OCI-LY7 (cell line): Measurements from ENCODE around the gene COL4A2.

Experiments used
- EZH2phosphoT487 ChIP-seq: fragments of 200-600 bp; sonication (generic); IDR thresholded peaks from 2 replicates; pipeline ENCODE4 v1.6.1; 2018; ENCODE audit warnings: low read depth, borderline replicate concordance, mild to moderate bottlenecking, mixed run types, antibody characterized with exemption, low read length, moderate library complexity, mixed read lengths
- TF ChIP-seq, protein P1 (sequence below): fragments of 200-600 bp; sonication (generic); conservative IDR thresholded peaks from 2 replicates; pipeline ENCODE4 v1.5.1; 2014; ENCODE audit warnings: mild to moderate bottlenecking, antibody characterized with exemption, low read length, moderate library complexity, mixed read lengths

GRCh38 chr13:110497003-110497402, 189.9 kb downstream of the COL4A2 start:
- TF ChIP-seq, protein P1, sequence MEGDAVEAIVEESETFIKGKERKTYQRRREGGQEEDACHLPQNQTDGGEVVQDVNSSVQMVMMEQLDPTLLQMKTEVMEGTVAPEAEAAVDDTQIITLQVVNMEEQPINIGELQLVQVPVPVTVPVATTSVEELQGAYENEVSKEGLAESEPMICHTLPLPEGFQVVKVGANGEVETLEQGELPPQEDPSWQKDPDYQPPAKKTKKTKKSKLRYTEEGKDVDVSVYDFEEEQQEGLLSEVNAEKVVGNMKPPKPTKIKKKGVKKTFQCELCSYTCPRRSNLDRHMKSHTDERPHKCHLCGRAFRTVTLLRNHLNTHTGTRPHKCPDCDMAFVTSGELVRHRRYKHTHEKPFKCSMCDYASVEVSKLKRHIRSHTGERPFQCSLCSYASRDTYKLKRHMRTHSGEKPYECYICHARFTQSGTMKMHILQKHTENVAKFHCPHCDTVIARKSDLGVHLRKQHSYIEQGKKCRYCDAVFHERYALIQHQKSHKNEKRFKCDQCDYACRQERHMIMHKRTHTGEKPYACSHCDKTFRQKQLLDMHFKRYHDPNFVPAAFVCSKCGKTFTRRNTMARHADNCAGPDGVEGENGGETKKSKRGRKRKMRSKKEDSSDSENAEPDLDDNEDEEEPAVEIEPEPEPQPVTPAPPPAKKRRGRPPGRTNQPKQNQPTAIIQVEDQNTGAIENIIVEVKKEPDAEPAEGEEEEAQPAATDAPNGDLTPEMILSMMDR: no peak
- no peak for TF ChIP-seq EZH2phosphoT487
